ENCODE measurements around the gene GBF1.

DNA sequence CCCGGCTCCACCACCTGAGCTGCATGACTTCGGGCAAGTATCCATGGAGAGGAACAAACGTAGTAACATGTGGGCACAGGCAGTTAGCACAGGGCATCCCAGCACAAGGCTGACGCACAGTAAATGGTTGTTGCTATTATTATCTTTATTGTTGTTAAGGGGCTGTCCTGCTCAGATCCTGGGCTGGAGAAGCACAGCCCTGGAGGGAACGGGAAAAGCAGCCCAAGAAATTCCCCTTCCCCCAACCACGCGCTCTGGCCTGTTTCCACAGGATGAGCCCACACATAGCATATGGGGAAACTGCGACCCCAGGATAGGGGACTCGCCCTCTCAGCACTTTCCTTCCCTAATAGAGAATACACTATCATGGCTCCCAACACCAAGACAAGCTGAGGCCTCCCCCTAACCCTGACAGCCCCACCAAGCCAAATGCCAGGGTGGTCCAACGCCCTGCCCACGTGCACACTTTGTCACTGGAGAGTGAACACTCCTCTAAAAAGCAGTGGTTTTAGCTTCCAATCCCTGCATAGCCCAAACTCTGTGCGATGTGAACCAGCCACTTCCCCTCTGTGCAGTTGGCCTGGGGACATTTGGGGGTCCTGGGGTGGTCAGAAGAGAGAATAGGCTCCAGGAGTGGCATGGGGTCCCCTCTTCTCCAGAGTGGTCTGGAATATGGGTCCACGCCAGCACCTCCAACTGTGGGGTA lies 162.2 kb downstream of the GBF1 start:
- TF ChIP-seq CTCF (IDR thresholded peaks at IDR 0.05 in 4 of 5, conservative IDR thresholded peaks at IDR 0.05 in 1 of 5) (no peak), POLR2A (IDR thresholded peaks at IDR 0.05) (no peak)

Measured in gastrocnemius medialis (tissue), 4 donors.